GM12891 (cell line): ENCODE data around the gene LMF2.

Source experiments
- DNase-seq: peaks from one replicate; pipeline ENCODE4 v3.0.0; 2011; ENCODE audit warnings: low spot score; ENCODE audit not compliant: insufficient read length
- FAIRE-seq: peaks from 2 replicates; lab custom pipeline; 2011; peaks lifted over from hg19 to GRCh38; lab: Jason Lieb, UNC
- PAX5 ChIP-seq: IDR thresholded peaks from 2 replicates; pipeline ENCODE4 v1.6.1; 2011; ENCODE audit warnings: low read length, moderate library complexity, mild to moderate bottlenecking; ENCODE audit not compliant: insufficient read depth, severe bottlenecking
- POLR2A ChIP-seq: IDR thresholded peaks from 2 replicates; pipeline ENCODE4 v1.6.1; 2011; ENCODE audit warnings: low read depth, low read length, control low read depth
- POLR2AphosphoS5 ChIP-seq: IDR thresholded peaks from 2 replicates; pipeline ENCODE4 v1.6.1; 2011; ENCODE audit warnings: low read depth, low read length, control low read depth
- POU2F2 ChIP-seq: IDR thresholded peaks from 2 replicates; pipeline ENCODE4 v1.6.1; 2011; ENCODE audit warnings: low read depth, mild to moderate bottlenecking, control low read depth, low read length, moderate library complexity
- SPI1 ChIP-seq: IDR thresholded peaks from 2 replicates; pipeline ENCODE4 v1.6.1; 2011; ENCODE audit warnings: low read depth, low read length, control low read depth
- TAF1 ChIP-seq: IDR thresholded peaks from 2 replicates; pipeline ENCODE4 v1.6.1; 2011; ENCODE audit warnings: low read depth, low read length, control low read depth

The LMF2 gene

GRCh38 chr22:50465066-50465930 is 42.2 kb downstream of the LMF2 start:
- FAIRE-seq (no peak), DNase-seq (no peak)
- TF ChIP-seq POLR2A (no peak), SPI1 (no peak), TAF1 (no peak), POU2F2 (no peak), POLR2AphosphoS5 (no peak), PAX5 (no peak)

DNA sequence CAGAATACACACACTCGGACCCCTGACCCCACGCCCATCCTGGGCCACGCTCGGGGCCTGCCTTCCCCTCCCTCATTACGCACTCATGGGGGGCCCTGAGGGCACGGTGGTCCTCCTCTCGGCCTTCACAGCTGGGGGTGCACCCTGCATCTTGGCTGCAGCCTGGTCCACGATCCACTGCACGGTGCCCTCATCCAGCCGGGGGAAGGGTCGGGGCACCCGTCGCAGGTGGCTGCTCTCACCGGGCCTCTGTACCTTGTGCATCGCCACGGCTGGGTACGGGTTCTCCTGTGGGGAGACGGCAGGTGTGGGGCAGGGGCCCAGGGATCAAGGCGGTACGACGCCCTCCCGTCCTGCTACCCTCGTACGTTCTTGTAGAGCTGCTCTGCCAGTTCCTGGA is 43.1 kb downstream of the LMF2 start:
- no peak for FAIRE-seq
- TF ChIP-seq POU2F2 (no peak), SPI1 (no peak), POLR2A (no peak), TAF1 (no peak), PAX5 (no peak), POLR2AphosphoS5 (no peak)
- no peak for DNase-seq

DNA sequence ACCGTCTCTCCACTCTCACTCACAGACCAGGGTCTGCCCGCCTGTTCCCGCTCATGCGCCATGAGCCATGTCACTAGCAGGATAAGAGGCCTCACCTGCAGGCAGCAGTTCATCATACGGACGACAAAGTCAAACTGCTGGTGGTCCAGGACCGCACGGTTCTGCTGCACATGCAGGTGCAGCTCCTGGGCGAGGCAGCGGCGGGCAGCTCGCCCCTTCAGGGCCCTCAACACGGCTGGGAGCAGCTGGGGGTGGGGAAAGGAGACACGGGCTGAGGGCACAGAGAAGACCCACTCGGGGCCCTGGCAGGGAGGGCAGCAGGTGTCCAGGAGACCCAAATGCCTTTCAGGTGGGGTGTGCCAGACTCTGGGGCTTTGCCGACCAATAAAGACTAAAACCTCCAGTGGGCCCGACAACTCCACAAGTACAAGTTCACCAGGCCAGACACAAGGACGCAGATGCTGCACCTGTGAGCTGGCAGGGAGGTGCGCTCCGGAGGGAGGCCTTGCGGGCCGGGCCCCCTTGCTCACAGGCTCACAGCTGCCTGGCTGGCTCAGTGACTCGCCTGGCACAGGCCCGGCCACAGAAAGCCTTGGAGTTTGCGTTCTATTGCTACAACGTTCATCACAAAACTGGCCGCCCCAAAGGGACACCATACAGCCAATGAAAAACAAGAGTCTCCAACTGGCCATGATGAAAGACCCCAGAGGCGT is 44.2 kb downstream of the LMF2 start:
- DNase-seq: no peak
- FAIRE-seq: no peak
- no peak for TF ChIP-seq POLR2AphosphoS5
- no peak for TF ChIP-seq SPI1
- no peak for TF ChIP-seq TAF1
- TF ChIP-seq POLR2A: no peak
- no peak for TF ChIP-seq POU2F2
- no peak for TF ChIP-seq PAX5

DNA sequence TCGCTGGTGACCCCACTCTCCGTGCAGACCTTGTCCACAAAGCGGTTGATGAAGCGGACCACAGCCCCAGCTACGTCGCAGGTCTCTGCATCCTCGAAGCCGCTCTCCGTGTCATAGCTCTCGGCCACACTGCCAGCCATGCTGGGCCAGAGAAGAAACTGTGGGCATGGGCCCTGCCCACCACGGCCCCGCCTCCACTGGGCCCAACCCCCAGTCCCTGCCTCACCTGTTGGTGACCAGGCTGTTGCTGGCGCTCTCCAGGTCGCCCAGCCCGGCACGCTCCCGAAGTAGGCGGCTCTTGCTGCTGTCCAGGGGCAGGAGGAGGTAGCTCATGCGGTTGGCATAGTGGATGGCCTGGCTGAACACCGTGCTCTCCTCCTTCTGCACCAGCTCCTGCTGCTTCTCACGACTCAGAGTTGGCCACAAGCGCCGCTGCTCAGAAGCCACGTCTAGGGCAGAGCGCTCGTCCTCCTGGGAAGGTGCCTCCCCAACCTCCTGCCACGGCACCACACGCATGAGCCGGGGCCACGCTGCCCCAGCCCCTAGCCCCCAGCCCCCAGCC is 45.4 kb downstream of the LMF2 start:
- DNase-seq (no peak), FAIRE-seq (no peak)
- TF ChIP-seq POU2F2: no peak
- TF ChIP-seq SPI1: no peak
- TF ChIP-seq PAX5: no peak
- TF ChIP-seq POLR2A: no peak
- TF ChIP-seq TAF1: no peak

DNA sequence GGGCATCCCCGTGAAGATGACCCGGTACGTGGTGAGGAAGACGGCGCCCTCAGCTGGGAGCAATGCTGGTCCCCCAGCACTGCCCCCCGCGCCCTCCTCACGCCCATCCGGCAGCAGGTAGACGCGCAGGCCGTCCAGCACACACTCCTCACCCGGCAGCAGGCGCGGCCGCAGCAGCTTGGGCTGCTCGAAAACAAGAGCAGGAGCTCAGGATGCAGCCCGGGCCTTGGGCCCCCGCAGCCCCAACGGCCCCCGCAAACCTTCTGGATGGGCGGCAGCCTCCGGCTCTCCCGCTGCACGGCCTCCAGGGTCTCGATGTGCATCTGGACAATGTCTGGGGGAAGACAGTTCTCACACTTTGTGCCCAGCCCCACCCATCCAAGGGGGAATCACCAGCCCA is 46.0 kb downstream of the LMF2 start:
- TF ChIP-seq POLR2A: no peak
- no peak for TF ChIP-seq POU2F2
- TF ChIP-seq TAF1: no peak
- TF ChIP-seq POLR2AphosphoS5: no peak
- no peak for TF ChIP-seq PAX5
- no peak for TF ChIP-seq SPI1
- DNase-seq (no peak), FAIRE-seq (no peak)

DNA sequence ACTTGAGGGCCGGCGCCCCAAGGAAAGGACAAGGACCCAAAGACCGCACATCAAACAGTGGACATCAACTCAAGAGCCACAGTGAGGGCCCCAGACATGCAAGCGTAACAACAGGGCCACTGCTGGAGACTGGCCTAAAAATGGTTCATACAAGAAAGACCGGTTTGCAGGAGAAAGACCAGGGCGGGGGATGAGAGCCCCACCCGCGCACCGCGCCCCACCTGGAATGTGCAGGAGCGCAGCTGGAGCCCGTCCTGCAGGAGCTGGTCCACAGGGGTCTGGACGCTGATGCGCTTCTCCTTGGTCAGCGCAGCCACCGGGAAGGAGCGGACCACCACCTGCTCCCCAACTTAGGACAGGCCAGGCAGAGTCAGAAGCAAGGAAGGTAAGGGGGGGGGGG is 46.6 kb downstream of the LMF2 start:
- no peak for DNase-seq
- no peak for FAIRE-seq

DNA sequence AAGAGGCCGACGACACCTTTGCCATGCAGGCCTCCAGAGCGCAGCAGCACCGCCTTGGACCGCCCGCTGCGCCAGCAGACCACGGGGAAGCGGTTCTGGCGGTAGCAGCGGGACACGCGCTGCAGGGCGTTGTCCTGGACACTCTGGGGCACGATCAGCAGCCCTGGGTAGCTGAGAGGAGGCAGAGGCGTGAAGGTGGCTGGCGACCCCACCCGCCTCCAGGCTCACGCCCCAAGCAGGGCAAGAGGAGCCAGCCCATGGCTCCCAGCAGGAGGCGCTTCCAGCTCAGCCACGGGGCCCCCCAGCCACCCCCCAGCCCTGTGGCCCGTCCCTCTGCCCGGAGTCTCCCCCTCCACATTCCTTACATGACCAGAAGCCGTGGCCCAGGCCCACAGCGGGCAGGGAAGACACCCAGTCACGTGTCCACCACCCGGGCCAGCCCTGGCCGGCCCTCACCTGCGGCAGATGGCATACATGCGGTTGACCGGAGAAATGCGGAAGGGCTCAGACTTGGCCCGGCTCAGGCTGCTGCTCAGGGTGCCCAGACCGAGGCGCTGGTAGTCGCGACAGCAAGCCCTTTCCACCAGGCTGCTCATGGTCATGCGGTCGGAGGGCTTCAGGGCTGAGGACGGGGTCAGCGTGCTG is 47.9 kb downstream of the LMF2 start:
- FAIRE-seq (no peak), DNase-seq (no peak)
- TF ChIP-seq POLR2A (no peak), SPI1 (no peak), POU2F2 (no peak), POLR2AphosphoS5 (no peak), PAX5 (no peak), TAF1 (no peak)

More for the DNA sequence above, 46.6 kb downstream of the LMF2 start:
- TF ChIP-seq TAF1 (no peak), POLR2A (no peak)

DNA sequence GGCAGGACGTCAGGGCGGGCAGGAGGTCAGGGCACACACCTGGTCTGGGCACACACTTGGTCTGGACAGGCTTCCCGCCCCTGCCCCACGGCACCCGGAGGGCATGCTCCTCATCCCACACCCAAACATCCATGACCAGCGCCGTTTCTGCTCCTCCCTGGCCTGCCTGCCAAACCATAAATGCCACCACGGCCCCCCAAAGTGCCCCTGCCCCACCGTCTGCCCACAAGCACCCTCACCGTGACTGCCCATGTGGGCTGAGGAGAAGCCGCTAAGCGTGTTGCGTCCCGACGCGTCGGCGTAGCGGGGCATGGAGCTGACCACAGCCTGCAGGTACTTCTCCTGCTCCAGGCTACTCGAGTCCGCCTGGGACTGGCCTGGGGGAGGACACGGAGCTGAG is 48.5 kb downstream of the LMF2 start:
- no peak for DNase-seq
- TF ChIP-seq POU2F2 (no peak), POLR2AphosphoS5 (no peak), SPI1 (no peak), TAF1 (no peak), PAX5 (no peak), POLR2A (no peak)
- no peak for FAIRE-seq
